ENCODE results near the gene DGCR8.

Gene DGCR8

GRCh38 chr22:20116376-20116950 lies 36.4 kb downstream of the DGCR8 start:
- DNase-seq (ENCODE audit: low read depth in 2 of 2): no peak
- peak overlapping the region; percentile 98 for H3K4me3 ChIP-seq (replicated peaks in 1 of 2; ENCODE audit: low read depth in 2 of 2, low read length in 2 of 2)
- no peak for TF ChIP-seq CTCF (IDR thresholded peaks at IDR 0.05; ENCODE audit: low read depth, low read length)

DNA sequence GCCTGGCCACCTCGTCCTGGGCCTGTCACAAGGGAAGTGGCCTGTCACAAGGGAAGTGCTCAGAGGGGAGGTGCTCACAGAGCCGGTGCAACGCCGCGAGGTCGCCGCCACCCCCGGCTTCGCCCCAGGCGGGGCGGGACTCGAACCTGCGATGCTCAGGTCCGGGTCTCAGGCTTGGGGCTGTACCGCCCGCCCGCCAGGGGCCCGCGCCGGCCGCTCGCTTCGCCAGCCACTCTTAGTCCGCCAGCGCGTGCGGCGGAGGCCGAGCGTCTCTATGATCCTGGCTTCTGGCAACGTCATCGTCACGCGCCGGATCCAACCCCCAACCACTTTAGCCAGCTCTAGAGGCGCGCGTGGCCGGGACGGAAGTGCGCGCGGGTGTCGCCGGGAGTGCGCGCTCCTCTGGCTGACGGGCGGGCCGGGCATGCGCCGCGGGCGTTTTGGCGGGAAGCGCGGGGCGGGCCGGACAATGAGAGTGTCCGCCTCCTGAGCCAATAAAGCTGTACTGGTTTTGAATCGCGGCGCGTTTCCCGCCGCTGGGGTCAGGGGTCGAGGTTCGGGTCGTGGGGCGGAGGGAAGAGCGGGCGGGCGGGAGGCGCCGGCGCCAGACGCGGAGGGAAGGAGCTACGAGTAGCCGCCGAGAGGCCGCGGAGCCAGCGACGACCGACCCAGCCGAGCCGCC lies 37.1 kb downstream of the DGCR8 start, which contains the start of gene TRMT2A:
TSS of gene TRMT2A (minus strand) at position 276 of the 682 bp plus-strand sequence. CDS start 320 bp downstream, outside the sequence.
- TF ChIP-seq CTCF (IDR thresholded peaks at IDR 0.05; ENCODE audit: low read depth, low read length): no peak
- peak within 1 kb of the TSS; percentile 98 for H3K4me3 ChIP-seq (replicated peaks in 1 of 2; ENCODE audit: low read depth in 2 of 2, low read length in 2 of 2)
- DNase-seq (ENCODE audit: low read depth in 2 of 2): peak; percentile 99

DNA sequence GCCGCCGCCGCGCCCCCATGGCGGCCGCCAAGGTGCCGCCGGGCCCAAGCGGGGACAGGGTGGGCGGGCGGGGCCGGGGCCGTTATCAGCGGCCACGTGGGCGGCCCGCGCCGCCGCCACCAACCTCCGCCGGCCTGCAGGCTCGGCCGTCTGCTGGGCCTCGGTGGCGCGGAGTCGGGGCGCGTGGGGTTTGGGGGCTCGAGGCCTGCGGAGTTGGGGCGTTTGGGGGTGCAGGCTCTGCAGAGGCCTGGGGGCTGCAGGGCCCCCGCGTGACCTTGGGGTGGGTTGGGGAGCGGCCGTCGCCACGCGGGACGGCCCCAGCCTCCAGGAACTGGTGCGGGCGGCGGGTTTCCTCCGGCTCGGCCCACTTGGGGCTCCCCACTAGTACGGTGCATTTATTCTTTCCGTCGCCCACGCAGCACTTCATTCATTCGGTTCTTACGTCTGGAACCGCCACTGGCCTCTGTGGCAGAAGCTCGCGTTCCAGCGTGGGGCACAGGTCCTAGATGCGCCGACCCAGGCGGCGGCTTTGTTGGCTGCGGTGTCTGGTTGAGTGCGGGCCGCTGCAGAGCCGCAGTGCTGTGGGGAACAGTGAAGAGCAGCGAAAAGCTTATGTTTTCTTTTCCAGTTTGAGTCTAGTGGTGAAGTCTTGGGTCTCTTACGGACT lies 37.7 kb downstream of the DGCR8 start:
- no peak for TF ChIP-seq CTCF (IDR thresholded peaks at IDR 0.05; ENCODE audit: low read depth, low read length)
- peak overlapping the region; percentile 72 to 79 for H3K4me3 ChIP-seq (replicated peaks in 1 of 2; ENCODE audit: low read depth in 2 of 2, low read length in 2 of 2)
- peak; percentile 25 to 31 for DNase-seq (ENCODE audit: low read depth in 2 of 2)

- DNase-seq (ENCODE audit: low read depth in 2 of 2): no peak
- no peak for TF ChIP-seq CTCF (IDR thresholded peaks at IDR 0.05; ENCODE audit: low read depth, low read length)
- peak overlapping the region; percentile 72 to 79 for H3K4me3 ChIP-seq (replicated peaks in 1 of 2; ENCODE audit: low read depth in 2 of 2, low read length in 2 of 2)
Measured at GRCh38 chr22:20118300-20119020, 38.4 kb downstream of the DGCR8 start.

DNA sequence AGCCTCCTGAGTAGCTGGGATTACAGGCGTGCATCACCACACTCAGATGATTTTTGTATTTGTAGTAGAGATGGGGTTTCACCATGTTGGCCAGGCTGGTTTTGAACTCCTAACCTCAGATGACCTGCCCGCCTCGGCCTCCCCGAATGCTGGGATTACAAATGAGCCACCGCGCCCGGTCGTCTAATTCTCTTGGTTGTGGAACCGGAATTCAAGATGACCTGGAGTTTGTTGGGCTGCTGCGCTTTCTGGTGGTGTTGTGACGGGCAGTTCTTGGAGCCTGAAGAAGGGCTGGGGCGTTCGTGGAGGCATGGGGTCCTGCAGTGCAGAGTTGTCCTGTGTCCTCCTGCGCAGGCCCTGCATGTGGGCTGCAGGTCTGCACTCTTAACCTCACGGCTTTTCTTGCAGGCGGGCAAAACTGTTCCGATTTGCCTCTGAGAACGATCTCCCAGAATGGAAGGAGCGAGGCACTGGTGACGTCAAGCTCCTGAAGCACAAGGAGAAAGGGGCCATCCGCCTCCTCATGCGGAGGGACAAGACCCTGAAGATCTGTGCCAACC lies 41.9 kb downstream of the DGCR8 start:
- TF ChIP-seq CTCF (IDR thresholded peaks at IDR 0.05; ENCODE audit: low read depth, low read length): no peak
- no peak for DNase-seq (ENCODE audit: low read depth in 2 of 2)
- no peak overlapping the region for H3K4me3 ChIP-seq (replicated peaks in 1 of 2; ENCODE audit: low read depth in 2 of 2, low read length in 2 of 2)

GRCh38 chr22:20123366-20124082 lies 43.5 kb downstream of the DGCR8 start:
- TF ChIP-seq CTCF (IDR thresholded peaks at IDR 0.05; ENCODE audit: low read depth, low read length): no peak
- no peak for DNase-seq (ENCODE audit: low read depth in 2 of 2)
- no peak overlapping the region for H3K4me3 ChIP-seq (replicated peaks in 1 of 2; ENCODE audit: low read depth in 2 of 2, low read length in 2 of 2)
